GM04504 (cell line): Measurements from ENCODE around the gene CTNNAL1.
"Not testable (repeated sequence)": the region's sequence is repeated elsewhere in the genome, so short reads cannot be mapped to it uniquely, and the experiment has no call there.

Experiments used
- DNase-seq: peaks from one replicate; pipeline ENCODE4 v3.0.0-alpha.2; 2012; ENCODE audit warnings: low read depth

CTNNAL1 gene

GRCh38 chr9:109012876-109013678 is at the start of gene CTNNAL1:
CTNNAL1 (minus strand) TSS chr9:109013499; CDS start chr9:109013442, 57 bp downstream.
- DNase-seq: peak; percentile 72

- no peak for DNase-seq
These were observed 49.2 kb upstream of the CTNNAL1 start for GRCh38 chr9:109062543-109062942.

GRCh38 chr9:109060191-109060590 is 46.9 kb upstream of the CTNNAL1 start:
- no peak for DNase-seq

- DNase-seq: not testable (repeated sequence)
These were observed 39.8 kb upstream of the CTNNAL1 start for GRCh38 chr9:109053121-109053520.

- DNase-seq: no peak
These were observed 39.1 kb upstream of the CTNNAL1 start for GRCh38 chr9:109052416-109052815.

GRCh38 chr9:109051733-109052132 is 38.4 kb upstream of the CTNNAL1 start:
- no peak for DNase-seq

- DNase-seq: no peak
These were observed 37.1 kb upstream of the CTNNAL1 start for GRCh38 chr9:109050444-109050843.

GRCh38 chr9:109048822-109049221 is 35.5 kb upstream of the CTNNAL1 start:
- no peak for DNase-seq

GRCh38 chr9:109047259-109047658 is 34.0 kb upstream of the CTNNAL1 start:
- no peak for DNase-seq

- no peak for DNase-seq
These were observed 33.0 kb upstream of the CTNNAL1 start for GRCh38 chr9:109046346-109046745.

GRCh38 chr9:109043578-109043977 is 30.3 kb upstream of the CTNNAL1 start:
- DNase-seq: no peak

- no peak for DNase-seq
These were observed 27.3 kb upstream of the CTNNAL1 start for GRCh38 chr9:109040571-109040970.

- DNase-seq: no peak
These were observed 26.2 kb upstream of the CTNNAL1 start for GRCh38 chr9:109039539-109039938.

- no peak for DNase-seq
These were observed 24.8 kb upstream of the CTNNAL1 start for GRCh38 chr9:109037946-109038715.

- DNase-seq: no peak
These were observed 23.7 kb upstream of the CTNNAL1 start for GRCh38 chr9:109036744-109037680.

GRCh38 chr9:109035684-109036423 is 22.6 kb upstream of the CTNNAL1 start:
- no peak for DNase-seq

- no peak for DNase-seq
These were observed 20.8 kb upstream of the CTNNAL1 start for GRCh38 chr9:109033941-109034700.

- DNase-seq: no peak
These were observed 17.9 kb upstream of the CTNNAL1 start for GRCh38 chr9:109031241-109031640.

GRCh38 chr9:109030426-109030825 is 17.1 kb upstream of the CTNNAL1 start:
- DNase-seq: no peak

- no peak for DNase-seq
These were observed 15.2 kb upstream of the CTNNAL1 start for GRCh38 chr9:109028457-109028856.

- no peak for DNase-seq
These were observed 13.9 kb upstream of the CTNNAL1 start for GRCh38 chr9:109027176-109027575.
